Lung (tissue), 12 donors: ENCODE measurements around the gene CTNNB1. TPM values are rescaled to one million over a fixed set of nuclear protein-coding genes. Genes with fewer than 3 reads are reported as not detected.

Experiments
- ATAC-seq: fragments of 200-7000 bp; cut with Tn5 transposase; one replicate; pipeline ENCODE4 v1.9.1; 2020; ENCODE audit warnings: moderate number of reproducible peaks; ENCODE audit not compliant: insufficient read depth, low FRiP score
- DNase-seq, 3 donors: peaks; one replicate each; pipeline ENCODE4 v3.0.0-alpha.2; 2013 to 2017
- H3K27ac ChIP-seq, 2 donors: one replicate each; pipeline ENCODE4 v1.5.1; 2013; ENCODE audit warnings: mild to moderate bottlenecking in 2 of 2, moderate library complexity in 2 of 2, control low read depth in 1 of 2, inconsistent platforms in 1 of 2, low read depth in 1 of 2, low read length in 1 of 2
- H3K27me3 ChIP-seq, 3 donors: one replicate each; pipeline ENCODE4 v1.5.1; 2013; ENCODE audit warnings: low read length in 2 of 3; ENCODE audit not compliant: control insufficient read depth in 3 of 3, insufficient read depth in 3 of 3
- H3K36me3 ChIP-seq, 4 donors: one replicate each; pipeline ENCODE4 v1.5.1; 2013; ENCODE audit warnings: low read length in 4 of 4, mild to moderate bottlenecking in 1 of 4, moderate library complexity in 1 of 4; ENCODE audit not compliant: control insufficient read depth in 4 of 4, insufficient read depth in 4 of 4
- H3K4me1 ChIP-seq, 5 donors: one replicate each; pipeline ENCODE4 v1.5.1; 2013; ENCODE audit warnings: low read length in 5 of 5, mild to moderate bottlenecking in 2 of 5, moderate library complexity in 1 of 5; ENCODE audit not compliant: control insufficient read depth in 5 of 5, insufficient read depth in 5 of 5
- H3K4me3 ChIP-seq: one replicate; pipeline ENCODE4 v1.5.1; 2013; ENCODE audit warnings: mild to moderate bottlenecking, control low read depth, moderate library complexity
- H3K9ac ChIP-seq, 2 donors: one replicate each; pipeline ENCODE4 v1.5.1; 2013; ENCODE audit warnings: low read length in 2 of 2, control low read depth in 1 of 2; ENCODE audit not compliant: insufficient read depth in 1 of 2
- H3K9me3 ChIP-seq, 4 donors: one replicate each; pipeline ENCODE4 v1.5.1; 2013; ENCODE audit warnings: low read length in 3 of 4, mild to moderate bottlenecking in 1 of 4, moderate library complexity in 1 of 4; ENCODE audit not compliant: control insufficient read depth in 4 of 4, insufficient read depth in 3 of 4
- CTCF ChIP-seq: IDR thresholded peaks from 2 replicates; pipeline ENCODE4 v1.5.1; 2012; ENCODE audit warnings: mild to moderate bottlenecking; ENCODE audit errors: control extremely low read depth, extremely low read depth
- WGBS, 2 donors: extraction: QIAGEN DNeasy Blood & Tissue Kit; methylation state at CpG; one replicate each; pipeline ENCODE4 v1.1.7; 2013; 5-methylcytosine and 5-hydroxymethylcytosine counted together
- polyA plus RNA-seq, 2 donors: library from polyadenylated mRNA; stranded (reverse); fragments of 200-250 nt; gene quantifications; one replicate each; pipeline ENCODE4 v1.2.1, GENCODE V29; 2013
- total RNA-seq, 2 donors: library from RNA; depleted of rRNA in 1 of 2; stranded (reverse); fragments of >200 nt in 1 of 2; gene quantifications; one replicate each; pipeline ENCODE4 v1.2.1, GENCODE V29; 2014 to 2021
- donor health status: control.
- donor health status: control.
- donor health status: Bipolar disorder and iron deficiency.
- donor health status: healthy.
- donor health status: DM: yes; HTN: yes; CAD: no.

The CTNNB1 gene
- total and polyA plus RNA-seq, 4 donors: 90.3 to 631 (median 315) TPM

DNA sequence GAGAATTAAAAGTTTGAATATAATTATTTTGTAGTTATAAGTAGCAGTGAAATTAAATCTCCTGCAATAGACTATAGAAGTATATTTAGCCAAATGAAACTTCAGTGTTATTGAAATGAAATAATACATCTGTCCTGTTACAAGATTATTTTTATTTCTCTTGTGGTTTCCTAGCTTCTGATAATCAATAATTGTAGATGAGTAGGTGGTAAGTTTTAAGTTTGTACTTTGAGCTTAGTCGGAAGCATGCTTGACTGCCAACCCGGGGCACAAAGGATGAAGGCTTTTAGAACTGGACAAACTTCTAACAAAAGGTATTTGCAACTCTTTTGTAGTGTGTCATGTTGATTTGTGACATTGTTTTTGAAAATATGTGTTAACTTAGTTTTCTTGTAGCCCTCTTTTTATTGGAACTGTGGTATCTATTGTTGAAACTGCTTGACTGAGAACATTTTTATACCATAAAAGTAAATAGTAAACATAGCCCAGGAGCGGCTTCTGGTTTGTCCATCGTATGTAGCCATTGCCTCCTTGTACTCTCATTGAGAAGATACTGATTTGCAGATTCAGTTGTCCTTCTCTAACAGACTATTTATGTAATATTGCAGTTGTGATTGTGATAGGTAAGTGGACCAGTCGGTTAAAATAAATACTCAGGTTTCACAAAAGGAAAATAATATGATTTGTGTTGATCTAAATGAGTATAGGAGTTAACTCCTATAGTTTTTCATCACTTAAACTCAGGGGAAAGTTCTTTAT lies 2.9 kb downstream of the CTNNB1 start:
- H3K36me3 ChIP-seq: peaks cover 0 to 3% (median 0%) of the 10 kb centered on the region in 4 donors

GRCh38 chr3:41202834-41203345 lies 3.6 kb downstream of the CTNNB1 start:
- Histone ChIP-seq H3K36me3 (peaks cover 0 to 3% (median 0%) of the 10 kb centered on the region in 4 donors), H3K4me1 (peaks cover 4 to 63% (median 25%) of the 10 kb centered on the region in 5 donors), H3K27me3 (peaks cover 0 to 2% (median 0%) of the 10 kb centered on the region in 3 donors), H3K9me3 (no peaks in the 10 kb centered on the region), H3K9ac (peak overlapping the region in 1 of 2 donors; percentile 57), H3K4me3 (no peak overlapping the region), H3K27ac (no peak overlapping the region)
- DNase-seq (peak; percentile 46 to 80 (median 79)), ATAC-seq (no peak)
- TF ChIP-seq CTCF: no peak

More for the DNA sequence above, 2.9 kb downstream of the CTNNB1 start:
- Histone ChIP-seq H3K27me3 (peaks cover 0 to 3% (median 0%) of the 10 kb centered on the region in 3 donors), H3K4me3 (no peak overlapping the region), H3K9ac (peak overlapping the region in 1 of 2 donors; percentile 34), H3K4me1 (peaks cover 4 to 57% (median 22%) of the 10 kb centered on the region in 5 donors), H3K9me3 (no peaks in the 10 kb centered on the region), H3K27ac (peak overlapping the region in 1 of 2 donors; percentile 29)
- TF ChIP-seq CTCF: no peak
- 35 to 52% methylated on average over 5 of the region's 5 CpGs for WGBS, 2 donors
- ATAC-seq (no peak), DNase-seq (no peak)

DNA sequence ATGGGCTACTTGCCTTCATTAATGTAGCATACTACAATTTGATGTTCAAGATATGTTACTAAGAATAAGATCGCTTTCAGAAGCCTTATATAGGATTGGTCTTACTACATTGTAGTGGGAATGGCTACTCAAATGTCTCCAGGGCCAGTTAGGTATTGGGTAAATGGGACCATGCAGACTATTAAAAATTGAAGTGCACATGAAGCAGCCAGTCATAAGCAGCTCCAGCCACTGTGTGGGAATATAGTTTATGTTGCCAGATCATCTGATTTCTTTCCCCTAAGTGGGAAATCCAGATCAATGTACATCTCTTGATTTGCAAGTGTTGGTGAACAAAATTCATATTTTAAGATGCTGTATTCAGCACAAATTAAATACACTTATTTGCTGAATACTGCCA lies 5.1 kb downstream of the CTNNB1 start:
- Histone ChIP-seq H3K27ac (no peak overlapping the region), H3K4me3 (no peak overlapping the region), H3K36me3 (peaks cover 0 to 2% (median 1%) of the 10 kb centered on the region in 4 donors), H3K27me3 (no peaks in the 10 kb centered on the region), H3K9ac (no peak overlapping the region), H3K4me1 (peaks cover 3 to 75% (median 40%) of the 10 kb centered on the region in 5 donors), H3K9me3 (no peaks in the 10 kb centered on the region)
- no peak for TF ChIP-seq CTCF
- ATAC-seq (no peak), DNase-seq (no peak)
- WGBS, 2 donors: 76 to 79% methylated on average over 1 of the region's 1 CpG
